ENCODE measurements around the gene BLOC1S3.
A peak's percentile ranks its signal among the peaks of the same experiment; 100 is the strongest.

Gene BLOC1S3

GRCh38 chr19:45178262-45179071 lies at the start of gene BLOC1S3:
Gene BLOC1S3 (plus strand): TSS chr19:45178784. CDS start chr19:45179297, 513 bp downstream.
- peak; percentile 98 for DNase-seq

GRCh38 chr19:45128806-45129205 lies 49.8 kb upstream of the BLOC1S3 start:
- no peak for DNase-seq

GRCh38 chr19:45130236-45130635 lies 48.3 kb upstream of the BLOC1S3 start:
- DNase-seq = no peak

GRCh38 chr19:45130888-45131615 lies 47.5 kb upstream of the BLOC1S3 start:
- no peak for DNase-seq

GRCh38 chr19:45133661-45134060 lies 44.9 kb upstream of the BLOC1S3 start:
- DNase-seq = no peak

- DNase-seq = no peak
Measured at GRCh38 chr19:45135176-45135885, 43.3 kb upstream of the BLOC1S3 start.

GRCh38 chr19:45136507-45137178 lies 41.9 kb upstream of the BLOC1S3 start:
- DNase-seq = no peak

GRCh38 chr19:45137179-45137761 lies 41.3 kb upstream of the BLOC1S3 start:
- no peak for DNase-seq

GRCh38 chr19:45138303-45138751 lies 40.3 kb upstream of the BLOC1S3 start:
- no peak for DNase-seq

- no peak for DNase-seq
Measured at GRCh38 chr19:45139286-45140143, 39.1 kb upstream of the BLOC1S3 start.

GRCh38 chr19:45140144-45140503 lies 38.5 kb upstream of the BLOC1S3 start:
- DNase-seq = no peak

- DNase-seq = no peak
Measured at GRCh38 chr19:45140533-45140932, 38.1 kb upstream of the BLOC1S3 start.

- DNase-seq = no peak
Measured at GRCh38 chr19:45141203-45141900, 37.2 kb upstream of the BLOC1S3 start.

- no peak for DNase-seq
Measured at GRCh38 chr19:45142016-45142725, 36.4 kb upstream of the BLOC1S3 start.

- DNase-seq = no peak
Measured at GRCh38 chr19:45142726-45143110, 35.9 kb upstream of the BLOC1S3 start.

- DNase-seq = no peak
Measured at GRCh38 chr19:45144431-45145269, 33.9 kb upstream of the BLOC1S3 start.

GRCh38 chr19:45145270-45146189 lies 33.1 kb upstream of the BLOC1S3 start:
- no peak for DNase-seq

GRCh38 chr19:45146251-45146650 lies 32.3 kb upstream of the BLOC1S3 start:
- DNase-seq = no peak

Data from GOT3 (cell line).